ENCODE measurements around the gene SF3B4. TPM values are rescaled to one million over a fixed set of nuclear protein-coding genes. Genes with fewer than 3 reads are reported as not detected.
A peak's percentile ranks its signal among the peaks of the same experiment; 100 is the strongest.
"Not testable (repeated sequence)": the region's sequence is repeated elsewhere in the genome, so short reads cannot be mapped to it uniquely, and the experiment has no call there.

The SF3B4 gene
- total RNA-seq, 2 donors from 2014 or later, result 85.8 to 93.8 TPM

- DNase-seq, result no peak
- Mint-ChIP-seq H3K27ac (peak overlapping the region; percentile 11), H3K36me3 (ENCODE audit: low read depth) (peaks cover 77% of the 10 kb centered on the region), H3K9me3 (peaks cover 22% of the 10 kb centered on the region), H3K27me3 (ENCODE audit: insufficient read depth) (no peaks in the 10 kb centered on the region), H3K4me1 (no peaks in the 10 kb centered on the region), H3K4me3 (no peak overlapping the region)
- peaks cover 24% of the 10 kb centered on the region for H3K9me3 ChIP-seq (ENCODE audit: control insufficient read depth, low read length)
- no peaks in the 10 kb centered on the region for H3K27me3 ChIP-seq (ENCODE audit: control insufficient read depth, insufficient read depth, low read length, poor library complexity, severe bottlenecking)
- WGBS, 2 experiments (ENCODE audit: insufficient coverage in 1 of 2, insufficient read length in 1 of 2), result 75 to 95% methylated on average over 1 to 2 of the region's 2 CpGs
- no peak for TF ChIP-seq CTCF (conservative IDR thresholded peaks at IDR 0.05)
- no peaks in the 10 kb centered on the region for H3K4me1 ChIP-seq (ENCODE audit: control insufficient read depth, insufficient read depth, low read length)
- no peak overlapping the region for H3K27ac ChIP-seq (ENCODE audit: low read depth, low read length)
- H3K9ac ChIP-seq (ENCODE audit: extremely low read depth, low read length, poor library complexity, severe bottlenecking), result no peak overlapping the region
- no peak overlapping the region for H3K4me3 ChIP-seq (ENCODE audit: low read length)
- H3K36me3 ChIP-seq (ENCODE audit: control insufficient read depth, insufficient read depth, low read length), result peaks cover 75% of the 10 kb centered on the region
Measured at GRCh38 chr1:149962736-149963135, 35.1 kb upstream of the SF3B4 start.

- WGBS, 2 experiments (ENCODE audit: insufficient coverage in 1 of 2, insufficient read length in 1 of 2), result 60 to 77% methylated on average over 1 to 3 of the region's 3 CpGs
- Histone ChIP-seq H3K27ac (ENCODE audit: low read depth, low read length) (no peak overlapping the region), H3K36me3 (ENCODE audit: control insufficient read depth, insufficient read depth, low read length) (peaks cover 81% of the 10 kb centered on the region), H3K4me1 (ENCODE audit: control insufficient read depth, insufficient read depth, low read length) (no peaks in the 10 kb centered on the region), H3K27me3 (ENCODE audit: control insufficient read depth, insufficient read depth, low read length, poor library complexity, severe bottlenecking) (no peaks in the 10 kb centered on the region), H3K9me3 (ENCODE audit: control insufficient read depth, low read length) (peaks cover 29% of the 10 kb centered on the region), H3K4me3 (ENCODE audit: low read length) (no peak overlapping the region), H3K9ac (ENCODE audit: extremely low read depth, low read length, poor library complexity, severe bottlenecking) (no peak overlapping the region)
- H3K4me1 Mint-ChIP-seq, result no peaks in the 10 kb centered on the region
- no peak overlapping the region for H3K4me3 Mint-ChIP-seq
- no peak overlapping the region for H3K27ac Mint-ChIP-seq
- peaks cover 82% of the 10 kb centered on the region for H3K36me3 Mint-ChIP-seq (ENCODE audit: low read depth)
- TF ChIP-seq CTCF (conservative IDR thresholded peaks at IDR 0.05), result peak; percentile 86
- DNase-seq, result peak; percentile 78
- peaks cover 28% of the 10 kb centered on the region for H3K9me3 Mint-ChIP-seq
- no peaks in the 10 kb centered on the region for H3K27me3 Mint-ChIP-seq (ENCODE audit: insufficient read depth)
Measured at GRCh38 chr1:149962039-149962647, 34.5 kb upstream of the SF3B4 start.

GRCh38 chr1:149957548-149957947 is 29.9 kb upstream of the SF3B4 start:
- Histone ChIP-seq H3K36me3 (ENCODE audit: control insufficient read depth, insufficient read depth, low read length) (peaks cover 52% of the 10 kb centered on the region), H3K9me3 (ENCODE audit: control insufficient read depth, low read length) (peaks cover 30% of the 10 kb centered on the region)
- H3K27me3 ChIP-seq (ENCODE audit: control insufficient read depth, insufficient read depth, low read length, poor library complexity, severe bottlenecking); H3K9ac ChIP-seq (ENCODE audit: extremely low read depth, low read length, poor library complexity, severe bottlenecking); H3K4me3 Mint-ChIP-seq; H3K27ac ChIP-seq (ENCODE audit: low read depth, low read length); H3K4me1 ChIP-seq (ENCODE audit: control insufficient read depth, insufficient read depth, low read length); H3K4me1 Mint-ChIP-seq; DNase-seq; H3K27me3 Mint-ChIP-seq (ENCODE audit: insufficient read depth); H3K27ac Mint-ChIP-seq; H3K4me3 ChIP-seq (ENCODE audit: low read length): not testable (repeated sequence)
- 93 to 96% methylated on average over 13 to 14 of the region's 14 CpGs for WGBS, 2 experiments (ENCODE audit: insufficient coverage in 1 of 2, insufficient read length in 1 of 2)
- Mint-ChIP-seq H3K36me3 (ENCODE audit: low read depth) (peaks cover 86% of the 10 kb centered on the region), H3K9me3 (peaks cover 64% of the 10 kb centered on the region)

- Histone ChIP-seq H3K9me3 (ENCODE audit: control insufficient read depth, low read length) (no peaks in the 10 kb centered on the region), H3K4me1 (ENCODE audit: control insufficient read depth, insufficient read depth, low read length) (no peaks in the 10 kb centered on the region), H3K9ac (ENCODE audit: extremely low read depth, low read length, poor library complexity, severe bottlenecking) (no peak overlapping the region), H3K4me3 (ENCODE audit: low read length) (no peak overlapping the region), H3K36me3 (ENCODE audit: control insufficient read depth, insufficient read depth, low read length) (peaks cover 53% of the 10 kb centered on the region), H3K27ac (ENCODE audit: low read depth, low read length) (no peak overlapping the region), H3K27me3 (ENCODE audit: control insufficient read depth, insufficient read depth, low read length, poor library complexity, severe bottlenecking) (no peaks in the 10 kb centered on the region)
- no peak for DNase-seq
- peaks cover 17% of the 10 kb centered on the region for H3K9me3 Mint-ChIP-seq
- H3K36me3 Mint-ChIP-seq (ENCODE audit: low read depth), result peaks cover 68% of the 10 kb centered on the region
- WGBS, 2 experiments (ENCODE audit: insufficient coverage in 1 of 2, insufficient read length in 1 of 2), result 73 to 80% methylated on average over 3 to 6 of the region's 6 CpGs
- no peak for TF ChIP-seq CTCF (conservative IDR thresholded peaks at IDR 0.05)
- H3K27ac Mint-ChIP-seq, result no peak overlapping the region
- no peak overlapping the region for H3K4me3 Mint-ChIP-seq
- no peaks in the 10 kb centered on the region for H3K27me3 Mint-ChIP-seq (ENCODE audit: insufficient read depth)
- no peaks in the 10 kb centered on the region for H3K4me1 Mint-ChIP-seq
Measured at GRCh38 chr1:149949911-149950310, 22.3 kb upstream of the SF3B4 start.

All from endodermal cell (in vitro differentiated cells).